Subcutaneous adipose tissue (tissue), 4 donors: ENCODE data around the gene GJA5. TPM values are rescaled to one million over a fixed set of nuclear protein-coding genes. Genes with fewer than 3 reads are reported as not detected.

Source experiments
- CTCF ChIP-seq: fragments of 450-650 bp; IDR thresholded peaks from one replicate; pipeline ENCODE4 v1.5.1; 2016; ENCODE audit warnings: low read depth, mild to moderate bottlenecking, control low read depth, antibody characterized with exemption, moderate library complexity
- total RNA-seq, 4 donors: library from RNA; depleted of rRNA; stranded (reverse); fragments of >200 nt; gene quantifications; one replicate each; pipeline ENCODE4 v1.1.0, GENCODE V29; 2016

GJA5 gene
- total RNA-seq, 4 donors from 2014 or later, result 4.2 to 15.3 (median 11.5) TPM

GRCh38 chr1:147719029-147719698 is 41.2 kb downstream of the GJA5 start:
- TF ChIP-seq CTCF, result no peak

GRCh38 chr1:147717706-147718097 is 42.7 kb downstream of the GJA5 start:
- TF ChIP-seq CTCF, result no peak

GRCh38 chr1:147717051-147717705 is 43.2 kb downstream of the GJA5 start:
- TF ChIP-seq CTCF, result no peak

DNA sequence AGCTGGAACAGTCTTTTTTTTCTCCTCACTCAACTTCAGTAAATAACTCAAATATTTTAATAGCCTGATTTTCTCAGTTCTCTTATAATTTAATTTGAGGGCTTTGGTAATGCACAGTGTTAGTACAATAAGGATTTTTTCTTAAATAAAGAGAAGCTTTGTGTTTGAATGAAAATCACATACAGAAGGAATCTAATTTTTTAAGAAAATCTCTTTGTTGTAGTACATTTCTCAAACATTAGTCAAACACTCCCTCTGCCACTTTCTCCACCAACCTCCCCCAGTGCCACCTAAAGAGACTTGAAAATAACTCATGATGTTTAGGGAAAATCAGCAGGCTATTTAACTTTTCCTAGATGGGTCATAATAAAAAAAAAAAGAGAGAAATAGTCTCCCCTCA is 47.8 kb downstream of the GJA5 start:
- no peak for TF ChIP-seq CTCF

Other genes with a start within 250 kb of the GJA5 start
- 1 to 10 TPM; 3.8 to 9.0 (median 8.1) TPM for gene BCL9, start 219.1 kb downstream of the GJA5 start, total RNA-seq
- 10 to 100 TPM in 1 of 4 donors, 1 to 10 TPM in 3; 4.2 to 19.2 (median 7.5) TPM for gene ACP6, start 90.1 kb downstream of the GJA5 start, total RNA-seq
- not detected for gene GJA8, start 142.2 kb upstream of the GJA5 start, total RNA-seq
- gene GPR89B, start 167.8 kb upstream of the GJA5 start, total RNA-seq, result 10 to 100 TPM; 14.3 to 21.9 (median 18.5) TPM